SK-N-MC (cell line): Measurements from ENCODE around the gene NPIPA3.
"Not testable (repeated sequence)": the region's sequence is repeated elsewhere in the genome, so short reads cannot be mapped to it uniquely, and the experiment has no call there.

Experiments
- EZH2 ChIP-seq: fragments of 200-600 bp; sonication (generic); IDR thresholded peaks from one replicate; pipeline ENCODE4 v1.6.1; 2017; ENCODE audit warnings: antibody characterized with exemption
- FOXP2 ChIP-seq: optimal IDR thresholded peaks from 2 replicates; pipeline ENCODE3; 2011; ENCODE audit warnings: mild to moderate bottlenecking, moderate library complexity; ENCODE audit not compliant: insufficient read depth; ENCODE audit errors: extremely low read length, control extremely low read depth

DNA sequence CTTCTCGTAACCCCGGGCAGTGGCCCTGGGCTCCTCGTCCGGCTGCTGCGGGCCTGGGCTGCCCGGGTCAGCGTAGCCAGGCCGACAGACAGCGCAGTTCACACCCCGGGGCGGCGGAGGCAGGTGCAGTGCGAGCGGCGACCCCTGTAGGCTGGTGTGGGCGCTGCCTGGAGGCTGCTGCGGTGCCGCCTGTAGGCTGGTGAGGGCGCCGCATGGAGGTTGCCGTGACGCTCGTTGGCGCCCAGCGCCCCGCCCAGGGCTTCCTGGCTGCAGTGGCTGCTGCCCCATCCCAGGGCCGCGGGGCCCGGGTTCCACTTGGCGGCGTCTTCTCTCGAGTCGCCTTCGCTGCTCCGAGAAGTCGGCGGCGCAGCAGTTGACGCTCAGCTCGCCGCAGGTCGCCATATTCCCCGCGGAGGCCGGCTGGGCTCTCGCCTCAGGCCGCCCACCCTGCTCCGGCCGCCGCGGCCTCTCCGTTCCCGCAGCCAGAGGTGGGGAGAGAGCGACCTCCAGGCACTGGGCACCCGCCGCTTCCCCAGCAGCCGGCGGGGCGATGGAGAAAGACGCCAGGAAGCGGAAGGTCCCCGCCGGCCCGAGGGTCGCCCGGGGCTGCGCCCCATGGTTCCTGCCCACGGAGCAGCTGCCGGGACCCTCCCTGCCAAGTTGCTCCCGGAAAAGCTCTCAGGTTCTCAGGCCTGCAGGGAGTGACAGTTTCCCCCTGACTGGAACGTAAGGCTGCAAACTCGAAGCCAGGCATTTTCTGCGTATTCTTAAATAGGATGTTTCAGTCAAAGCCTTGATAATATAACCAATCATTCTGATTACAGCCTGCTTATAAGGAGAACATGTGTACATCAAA, at the start of gene NPIPA3:
- not testable (repeated sequence) for TF ChIP-seq EZH2, FOXP2
